Naive thymus-derived CD4-positive, alpha-beta T cell (primary cell): ENCODE measurements around the gene TESK1. TPM values are rescaled to one million over a fixed set of nuclear protein-coding genes. Genes with fewer than 3 reads are reported as not detected.
A peak's percentile ranks its signal among the peaks of the same experiment; 100 is the strongest.

ENCODE experiments used
- ATAC-seq: fragments of 150-1000 bp; cut with Tn5 transposase; 2 replicates; pipeline ENCODE4 v1.10.0; 2021; ENCODE audit warnings: mild to moderate bottlenecking, moderate library complexity
- CTCF ChIA-PET: fragments of 350-600 bp; sonication (Branson Sonifier 250); formaldehyde crosslinking; loops from one replicate; lab custom pipeline; 2021; ENCODE audit warnings: antibody characterized with exemption; lab: Charles Lee
- POLR2A ChIA-PET: fragments of 350-600 bp; sonication (Branson Sonifier 250); formaldehyde crosslinking; loops from one replicate; lab custom pipeline; 2021; ENCODE audit warnings: antibody characterized with exemption, inconsistent platforms; lab: Charles Lee
- DNase-seq, 9 donors: peaks; one replicate each; pipeline versions ENCODE4 v3.0.0 to v3.0.0-alpha.2; 2020 to 2022; ENCODE audit warnings: mixed read lengths in 1 of 9
- H3K27ac ChIP-seq: one replicate; pipeline ENCODE4 v1.7.0; 2013; ENCODE audit warnings: mild to moderate bottlenecking, low read depth, low read length, moderate library complexity
- H3K27me3 ChIP-seq, 2 donors: one replicate each; pipeline ENCODE4 v1.7.0; 2013; ENCODE audit warnings: low read length in 2 of 2, mild to moderate bottlenecking in 2 of 2, moderate library complexity in 2 of 2; ENCODE audit not compliant: control insufficient read depth in 2 of 2, insufficient read depth in 2 of 2
- H3K36me3 ChIP-seq, 3 experiments: 1 replicate in 2 of 3; 2 replicates in 1 of 3; pipeline ENCODE4 v1.7.0; 2013; ENCODE audit warnings: low read length in 3 of 3, mild to moderate bottlenecking in 3 of 3, moderate library complexity in 1 of 3; ENCODE audit not compliant: insufficient read depth in 3 of 3, control insufficient read depth in 2 of 3
- H3K4me1 ChIP-seq, 2 donors: one replicate each; pipeline ENCODE4 v1.7.0; 2013; ENCODE audit warnings: low read length in 2 of 2, mild to moderate bottlenecking in 2 of 2, moderate library complexity in 1 of 2; ENCODE audit not compliant: control insufficient read depth in 2 of 2, insufficient read depth in 2 of 2
- H3K4me3 ChIP-seq: 2 replicates; pipeline ENCODE4 v1.7.0; 2013; ENCODE audit warnings: mild to moderate bottlenecking, low read length
- H3K9me3 ChIP-seq, 3 experiments: 1 replicate in 2 of 3; 2 replicates in 1 of 3; pipeline ENCODE4 v1.7.0; 2013; ENCODE audit warnings: low read length in 3 of 3; ENCODE audit not compliant: control insufficient read depth in 2 of 3
- H3K27ac Mint-ChIP-seq, 9 donors: one replicate each; pipeline ENCODE4 v1.8.0; 2020 to 2022; ENCODE audit warnings: mixed read lengths in 9 of 9, mild to moderate bottlenecking in 8 of 9, moderate library complexity in 5 of 9, inconsistent platforms in 2 of 9
- H3K27me3 Mint-ChIP-seq, 5 donors: one replicate each; pipeline ENCODE4 v1.8.0; 2021 to 2022; ENCODE audit warnings: mixed read lengths in 5 of 5, mild to moderate bottlenecking in 1 of 5
- H3K36me3 Mint-ChIP-seq, 5 donors: one replicate each; pipeline ENCODE4 v1.8.0; 2020 to 2022; ENCODE audit warnings: mixed read lengths in 5 of 5, mild to moderate bottlenecking in 3 of 5, inconsistent platforms in 1 of 5
- H3K4me1 Mint-ChIP-seq, 7 donors: one replicate each; pipeline ENCODE4 v1.8.0; 2020 to 2022; ENCODE audit warnings: mixed read lengths in 7 of 7, mild to moderate bottlenecking in 3 of 7, inconsistent platforms in 1 of 7
- H3K4me3 Mint-ChIP-seq, 10 donors: one replicate each; pipeline ENCODE4 v1.8.0; 2020 to 2022; ENCODE audit warnings: mild to moderate bottlenecking in 10 of 10, mixed read lengths in 10 of 10, moderate library complexity in 6 of 10, inconsistent platforms in 2 of 10
- H3K9me3 Mint-ChIP-seq, 11 donors: one replicate each; pipeline ENCODE4 v1.8.0; 2020 to 2022; ENCODE audit warnings: mixed read lengths in 11 of 11, mild to moderate bottlenecking in 4 of 11, inconsistent platforms in 1 of 11, moderate library complexity in 1 of 11
- intact Hi-C, 2 donors: fragments of 100-400 bp; cut with micrococcal nuclease; formaldehyde crosslinking; loops; one replicate each; pipeline ENCODE4 v1.15.1; 2023
- polyA plus RNA-seq, 2 donors: library from polyadenylated mRNA; unstranded; fragments of 300-500 nt; fragmentation: Illumina TruSeq; gene quantifications; one replicate each; pipeline ENCODE4 v1.2.3, GENCODE V29; 2021
- total RNA-seq, 6 experiments: library from RNA in 5 of 6; stranded (reverse) in 5 of 6; gene quantifications; 1 replicate in 5 of 6; 2 replicates in 1 of 6; pipeline ENCODE4 v1.2.3 and lab custom pipeline; 2021 to 2026

Gene TESK1, protein sequence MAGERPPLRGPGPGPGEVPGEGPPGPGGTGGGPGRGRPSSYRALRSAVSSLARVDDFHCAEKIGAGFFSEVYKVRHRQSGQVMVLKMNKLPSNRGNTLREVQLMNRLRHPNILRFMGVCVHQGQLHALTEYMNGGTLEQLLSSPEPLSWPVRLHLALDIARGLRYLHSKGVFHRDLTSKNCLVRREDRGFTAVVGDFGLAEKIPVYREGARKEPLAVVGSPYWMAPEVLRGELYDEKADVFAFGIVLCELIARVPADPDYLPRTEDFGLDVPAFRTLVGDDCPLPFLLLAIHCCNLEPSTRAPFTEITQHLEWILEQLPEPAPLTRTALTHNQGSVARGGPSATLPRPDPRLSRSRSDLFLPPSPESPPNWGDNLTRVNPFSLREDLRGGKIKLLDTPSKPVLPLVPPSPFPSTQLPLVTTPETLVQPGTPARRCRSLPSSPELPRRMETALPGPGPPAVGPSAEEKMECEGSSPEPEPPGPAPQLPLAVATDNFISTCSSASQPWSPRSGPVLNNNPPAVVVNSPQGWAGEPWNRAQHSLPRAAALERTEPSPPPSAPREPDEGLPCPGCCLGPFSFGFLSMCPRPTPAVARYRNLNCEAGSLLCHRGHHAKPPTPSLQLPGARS
- total RNA-seq (10 to 100 TPM; 25.4 to 45.5 (median 39.2) TPM), polyA plus RNA-seq (1 to 10 TPM; 3.5 to 7.1 TPM), total RNA-seq (lab: John Stamatoyannopoulos, UW) (26.8 reads per million, percentile 57 among the genes with 10 or more reads in this experiment)

DNA sequence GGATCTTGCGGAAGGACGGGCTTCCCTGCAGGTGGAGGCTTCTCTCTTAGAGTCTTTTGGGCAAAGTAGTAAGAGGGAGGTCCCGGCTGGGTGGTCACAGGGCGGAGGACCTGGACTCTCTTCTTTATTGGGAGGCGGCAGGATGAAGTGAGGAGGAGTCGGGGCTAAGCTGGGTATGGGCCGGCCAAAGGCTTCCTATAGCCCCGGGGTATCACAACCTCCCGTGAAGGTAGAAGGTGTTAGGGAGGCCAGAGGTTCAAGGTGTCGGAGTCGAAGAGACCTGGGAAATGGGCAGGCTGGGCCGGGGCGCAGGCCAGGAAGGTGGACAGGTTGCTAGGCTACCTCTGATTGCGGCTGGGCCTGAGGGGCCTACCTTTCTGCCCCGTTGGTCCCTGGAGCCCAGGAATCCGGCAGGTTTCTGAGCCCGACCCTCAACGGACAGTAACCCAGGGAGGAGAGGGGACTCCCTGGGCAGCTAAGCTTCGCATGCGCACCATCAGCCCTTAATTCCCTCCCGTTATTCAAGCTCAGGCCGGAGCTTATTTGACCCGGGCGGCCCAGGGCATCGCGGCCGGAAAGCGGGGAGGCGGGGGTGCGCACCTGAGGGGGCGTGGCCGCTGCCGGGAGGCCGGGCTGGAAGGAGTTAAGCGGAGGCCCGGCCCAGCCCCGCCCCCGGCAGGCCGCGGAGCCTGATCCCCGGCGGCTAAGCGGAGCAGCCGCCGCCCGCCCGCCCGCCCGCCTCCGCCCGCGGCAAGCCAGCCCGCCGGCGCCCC lies at the start of gene TESK1:
Gene TESK1, plus strand, starts transcription at position 685 of the 773 bp plus-strand sequence. CDS start 358 bp downstream, outside the sequence.
- DNase-seq: peak; percentile 69 to 89 (median 79)
- peak within 1 kb of the TSS; percentile 65 for H3K4me3 ChIP-seq
- H3K27me3 ChIP-seq: no peaks in the 10 kb centered on the region
- no peaks in the 10 kb centered on the region for H3K9me3 ChIP-seq
- peak within 1 kb of the TSS; percentile 84 for H3K27ac ChIP-seq
- peaks cover 21 to 42% (median 35%) of the 10 kb centered on the region in 7 donors for H3K4me1 Mint-ChIP-seq
- peak within 1 kb of the TSS; percentile 92 to 100 (median 98) for H3K4me3 Mint-ChIP-seq
- peaks cover 0 to 14% (median 4%) of the 10 kb centered on the region in 5 donors for H3K36me3 Mint-ChIP-seq
- peak within 1 kb of the TSS; percentile 94 to 99 (median 98) for H3K27ac Mint-ChIP-seq
- H3K9me3 Mint-ChIP-seq: peaks cover 0 to 3% (median 0%) of the 10 kb centered on the region in 11 donors
- peak; percentile 52 for ATAC-seq
- peaks cover 8 to 26% (median 15%) of the 10 kb centered on the region in 3 experiments for H3K36me3 ChIP-seq
- CTCF ChIA-PET: interaction anchor here (0.8 to 2.4 kb wide), 6 partner anchors 9 to 145 kb away, joined by 3 to 8 read pairs (median 4); no protein-coding TSS in a partner anchor
- peaks cover 22 to 24% of the 10 kb centered on the region in 2 donors for H3K4me1 ChIP-seq
- intact Hi-C loops: loop anchor here (1.0 to 10.0 kb wide), 30 partner anchors 13 to 1860 kb away; partner anchors contain the start of genes CCDC107 (in 2 of the 2), CREB3 (in 2 of the 2), DNAJB5 (in 2 of the 2) and GBA2 (in 2 of the 2)
- no peaks in the 10 kb centered on the region for H3K27me3 Mint-ChIP-seq
- POLR2A ChIA-PET: interaction anchor here (0.9 to 2.0 kb wide), 12 partner anchors 13 to 206 kb away, joined by 3 to 25 read pairs (median 4); partner anchors contain the start of genes CREB3, SPAG8 and TLN1

DNA sequence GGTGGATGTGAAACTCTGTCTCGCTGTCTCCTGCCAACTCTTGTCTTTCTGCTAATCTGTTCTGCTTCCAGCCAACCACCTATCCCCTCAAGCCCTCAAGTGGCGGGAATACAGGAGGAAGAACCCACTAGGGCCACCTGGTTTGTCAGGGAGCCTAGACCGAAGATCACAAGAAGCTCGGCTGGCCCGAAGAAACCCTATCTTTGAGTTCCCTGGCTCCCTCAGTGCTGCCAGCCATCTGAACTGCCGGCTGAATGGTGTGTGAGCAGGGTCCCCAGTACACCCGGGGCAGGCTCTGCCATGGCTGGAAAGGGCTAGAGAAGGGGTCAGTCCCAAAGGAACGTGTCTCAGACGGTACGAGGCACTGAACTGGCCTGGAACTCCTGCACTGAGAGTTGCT lies 49.2 kb upstream of the TESK1 start:
- H3K27ac ChIP-seq: no peak overlapping the region
- peaks cover 0 to 7% (median 0%) of the 10 kb centered on the region in 7 donors for H3K4me1 Mint-ChIP-seq
- H3K36me3 ChIP-seq: no peaks in the 10 kb centered on the region
- no peaks in the 10 kb centered on the region for H3K27me3 ChIP-seq
- H3K4me3 Mint-ChIP-seq: no peak overlapping the region
- no peak overlapping the region for H3K4me3 ChIP-seq
- intact Hi-C loops: loop anchor here (2.0 to 10.0 kb wide), 2 partner anchors 297 to 301 kb away; no protein-coding TSS in a partner anchor
- H3K4me1 ChIP-seq: no peaks in the 10 kb centered on the region
- CTCF ChIA-PET: no interaction called here
- no peaks in the 10 kb centered on the region for H3K27me3 Mint-ChIP-seq
- DNase-seq: no peak
- H3K9me3 Mint-ChIP-seq: no peaks in the 10 kb centered on the region
- no peak for ATAC-seq
- peaks cover 0 to 5% (median 0%) of the 10 kb centered on the region in 5 donors for H3K36me3 Mint-ChIP-seq
- no peaks in the 10 kb centered on the region for H3K9me3 ChIP-seq
- H3K27ac Mint-ChIP-seq: no peak overlapping the region
- POLR2A ChIA-PET: no interaction called here

DNA sequence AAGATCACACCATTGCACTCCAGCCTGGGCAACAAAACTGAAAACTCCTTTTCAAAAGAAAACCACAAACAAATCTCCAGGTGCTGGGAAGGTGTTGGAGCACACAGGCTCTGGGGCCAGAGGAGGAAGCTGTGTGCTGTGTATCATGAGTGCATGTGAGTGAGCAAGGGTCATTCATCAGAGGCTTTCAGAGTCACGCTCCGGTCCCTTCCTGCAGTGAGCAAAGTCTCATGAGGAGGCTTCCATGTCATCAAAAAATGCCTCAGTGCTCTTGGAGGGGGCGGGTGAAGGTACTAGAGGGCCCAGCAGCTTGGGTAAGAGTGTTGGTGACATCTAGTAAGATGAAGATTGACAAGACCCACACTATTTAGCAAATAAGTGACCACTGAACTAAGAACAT lies 48.3 kb upstream of the TESK1 start:
- no peak overlapping the region for H3K4me3 ChIP-seq
- no peaks in the 10 kb centered on the region for H3K9me3 ChIP-seq
- CTCF ChIA-PET: no interaction called here
- H3K27ac Mint-ChIP-seq: no peak overlapping the region
- H3K4me3 Mint-ChIP-seq: no peak overlapping the region
- peaks cover 0 to 5% (median 0%) of the 10 kb centered on the region in 5 donors for H3K36me3 Mint-ChIP-seq
- H3K36me3 ChIP-seq: no peaks in the 10 kb centered on the region
- DNase-seq: no peak
- intact Hi-C loops: loop anchor here in 1 of 2 donors (10.0 kb wide), 1 partner anchor 302 kb away; no protein-coding TSS in a partner anchor
- peaks cover 0 to 7% (median 0%) of the 10 kb centered on the region in 7 donors for H3K4me1 Mint-ChIP-seq
- POLR2A ChIA-PET: no interaction called here
- no peaks in the 10 kb centered on the region for H3K27me3 Mint-ChIP-seq
- no peak overlapping the region for H3K27ac ChIP-seq
- no peaks in the 10 kb centered on the region for H3K4me1 ChIP-seq
- H3K9me3 Mint-ChIP-seq: no peaks in the 10 kb centered on the region
- ATAC-seq: no peak
- no peaks in the 10 kb centered on the region for H3K27me3 ChIP-seq

DNA sequence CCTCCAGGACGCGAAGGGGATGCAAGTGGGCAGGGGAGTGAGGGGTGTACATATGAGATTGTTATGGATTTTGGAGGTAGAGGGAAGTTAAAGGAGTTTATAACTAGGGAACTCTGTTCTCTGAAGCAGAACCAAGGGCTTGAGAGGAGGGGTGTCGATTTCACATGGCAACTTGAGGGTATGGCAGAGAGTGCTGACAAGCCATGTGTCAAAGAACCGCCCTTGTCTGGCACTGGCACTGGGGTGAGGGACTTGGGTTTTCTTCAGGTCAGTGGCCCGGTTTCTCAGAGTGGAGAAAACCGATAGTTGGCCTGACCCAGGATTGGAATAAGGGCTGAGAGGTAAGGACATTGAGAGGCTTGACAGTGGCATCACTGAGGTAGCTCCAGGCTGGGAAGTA lies 47.7 kb upstream of the TESK1 start:
- DNase-seq (no peak), ATAC-seq (no peak)
- no peaks in the 10 kb centered on the region for H3K27me3 ChIP-seq
- intact Hi-C loops: loop anchor here in 1 of 2 donors (10.0 kb wide), 1 partner anchor 303 kb away; no protein-coding TSS in a partner anchor
- H3K36me3 ChIP-seq: no peaks in the 10 kb centered on the region
- peaks cover 0 to 7% (median 0%) of the 10 kb centered on the region in 7 donors for H3K4me1 Mint-ChIP-seq
- no peaks in the 10 kb centered on the region for H3K9me3 Mint-ChIP-seq
- ChIA-PET CTCF (no interaction called here), POLR2A (interaction anchor here (0.6 kb wide), 1 partner anchor 23 kb away, joined by 3 read pairs; no protein-coding TSS in a partner anchor)
- no peaks in the 10 kb centered on the region for H3K27me3 Mint-ChIP-seq
- H3K36me3 Mint-ChIP-seq: peaks cover 0 to 5% (median 0%) of the 10 kb centered on the region in 5 donors
- no peak overlapping the region for H3K4me3 Mint-ChIP-seq
- no peaks in the 10 kb centered on the region for H3K9me3 ChIP-seq
- H3K4me3 ChIP-seq: no peak overlapping the region
- no peaks in the 10 kb centered on the region for H3K4me1 ChIP-seq
- H3K27ac ChIP-seq: no peak overlapping the region
- peak overlapping the region in 2 of 9 donors; percentile 34 to 83 for H3K27ac Mint-ChIP-seq

DNA sequence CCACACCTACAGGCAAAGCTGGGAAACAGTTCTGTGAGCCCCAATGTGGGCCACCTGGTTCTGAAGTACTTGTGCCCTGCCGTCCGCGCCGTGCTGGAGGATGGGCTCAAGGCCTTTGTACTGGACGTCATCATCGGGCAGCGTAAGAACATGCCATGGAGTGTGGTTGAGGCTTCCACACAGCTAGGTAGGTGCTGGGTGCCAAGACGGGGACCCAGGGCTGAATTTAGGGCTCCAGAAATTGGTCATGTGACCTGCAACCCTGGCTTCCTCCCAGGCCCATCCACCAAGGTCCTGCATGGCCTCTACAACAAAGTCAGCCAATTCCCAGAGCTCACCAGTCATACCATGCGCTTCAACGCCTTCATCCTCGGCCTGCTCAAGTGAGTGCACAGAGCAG lies 46.9 kb upstream of the TESK1 start:
- H3K4me1 ChIP-seq: no peaks in the 10 kb centered on the region
- no peak overlapping the region for H3K27ac Mint-ChIP-seq
- ATAC-seq (no peak), DNase-seq (no peak)
- H3K27me3 ChIP-seq: no peaks in the 10 kb centered on the region
- no peaks in the 10 kb centered on the region for H3K36me3 ChIP-seq
- H3K36me3 Mint-ChIP-seq: peaks cover 0 to 9% (median 0%) of the 10 kb centered on the region in 5 donors
- H3K9me3 Mint-ChIP-seq: no peaks in the 10 kb centered on the region
- POLR2A ChIA-PET: interaction anchor here (0.6 kb wide), 2 partner anchors 22 to 656 kb away, joined by 3 read pairs; no protein-coding TSS in a partner anchor
- no peaks in the 10 kb centered on the region for H3K9me3 ChIP-seq
- CTCF ChIA-PET: no interaction called here
- H3K27ac ChIP-seq: no peak overlapping the region
- no peaks in the 10 kb centered on the region for H3K27me3 Mint-ChIP-seq
- H3K4me1 Mint-ChIP-seq: peaks cover 0 to 7% (median 0%) of the 10 kb centered on the region in 7 donors
- no peak overlapping the region for H3K4me3 Mint-ChIP-seq
- intact Hi-C loops: loop anchor here in 1 of 2 donors (10.0 kb wide), 1 partner anchor 303 kb away; no protein-coding TSS in a partner anchor
- H3K4me3 ChIP-seq: no peak overlapping the region
